NB4 (cell line): ENCODE results near the gene PRDX5.
A peak's percentile ranks its signal among the peaks of the same experiment; 100 is the strongest.

ENCODE experiments used
- DNase-seq: peaks from one replicate; pipeline ENCODE4 v3.0.0; 2010; ENCODE audit warnings: low read depth
- H3K4me3 ChIP-seq: one replicate; pipeline ENCODE4 v1.5.1; 2011; ENCODE audit warnings: mild to moderate bottlenecking, low read depth, low read length, moderate library complexity
- MAX ChIP-seq: IDR thresholded peaks from 2 replicates; pipeline ENCODE4 v1.6.1; 2011; ENCODE audit warnings: low read depth, low read length
- MYC ChIP-seq: IDR thresholded peaks from 2 replicates; pipeline ENCODE4 v1.6.1; 2011; ENCODE audit warnings: low read depth, low read length
- POLR2A ChIP-seq: IDR thresholded peaks from 2 replicates; pipeline ENCODE4 v1.6.1; 2011; ENCODE audit warnings: mild to moderate bottlenecking; ENCODE audit not compliant: insufficient read length; ENCODE audit errors: extremely low read depth
- TF ChIP-seq, protein P1 (sequence below): IDR thresholded peaks from one replicate; pipeline ENCODE4 v1.5.1; 2012; ENCODE audit warnings: low read depth, low read length

PRDX5 gene

GRCh38 chr11:64284962-64285884 lies 32.7 kb upstream of the PRDX5 start, which contains the start of gene GPR137:
GPR137 (plus strand) TSS chr11:64285848; CDS start chr11:64286525, 677 bp downstream.
- DNase-seq: peak; percentile 84
- H3K4me3 ChIP-seq: peak within 1 kb of the TSS; percentile 72
- TF ChIP-seq, protein P1, sequence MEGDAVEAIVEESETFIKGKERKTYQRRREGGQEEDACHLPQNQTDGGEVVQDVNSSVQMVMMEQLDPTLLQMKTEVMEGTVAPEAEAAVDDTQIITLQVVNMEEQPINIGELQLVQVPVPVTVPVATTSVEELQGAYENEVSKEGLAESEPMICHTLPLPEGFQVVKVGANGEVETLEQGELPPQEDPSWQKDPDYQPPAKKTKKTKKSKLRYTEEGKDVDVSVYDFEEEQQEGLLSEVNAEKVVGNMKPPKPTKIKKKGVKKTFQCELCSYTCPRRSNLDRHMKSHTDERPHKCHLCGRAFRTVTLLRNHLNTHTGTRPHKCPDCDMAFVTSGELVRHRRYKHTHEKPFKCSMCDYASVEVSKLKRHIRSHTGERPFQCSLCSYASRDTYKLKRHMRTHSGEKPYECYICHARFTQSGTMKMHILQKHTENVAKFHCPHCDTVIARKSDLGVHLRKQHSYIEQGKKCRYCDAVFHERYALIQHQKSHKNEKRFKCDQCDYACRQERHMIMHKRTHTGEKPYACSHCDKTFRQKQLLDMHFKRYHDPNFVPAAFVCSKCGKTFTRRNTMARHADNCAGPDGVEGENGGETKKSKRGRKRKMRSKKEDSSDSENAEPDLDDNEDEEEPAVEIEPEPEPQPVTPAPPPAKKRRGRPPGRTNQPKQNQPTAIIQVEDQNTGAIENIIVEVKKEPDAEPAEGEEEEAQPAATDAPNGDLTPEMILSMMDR: no peak
- TF ChIP-seq POLR2A (peak; percentile 41), MAX (no peak), MYC (no peak; the same call in 1 of the 2 replicates)

DNA sequence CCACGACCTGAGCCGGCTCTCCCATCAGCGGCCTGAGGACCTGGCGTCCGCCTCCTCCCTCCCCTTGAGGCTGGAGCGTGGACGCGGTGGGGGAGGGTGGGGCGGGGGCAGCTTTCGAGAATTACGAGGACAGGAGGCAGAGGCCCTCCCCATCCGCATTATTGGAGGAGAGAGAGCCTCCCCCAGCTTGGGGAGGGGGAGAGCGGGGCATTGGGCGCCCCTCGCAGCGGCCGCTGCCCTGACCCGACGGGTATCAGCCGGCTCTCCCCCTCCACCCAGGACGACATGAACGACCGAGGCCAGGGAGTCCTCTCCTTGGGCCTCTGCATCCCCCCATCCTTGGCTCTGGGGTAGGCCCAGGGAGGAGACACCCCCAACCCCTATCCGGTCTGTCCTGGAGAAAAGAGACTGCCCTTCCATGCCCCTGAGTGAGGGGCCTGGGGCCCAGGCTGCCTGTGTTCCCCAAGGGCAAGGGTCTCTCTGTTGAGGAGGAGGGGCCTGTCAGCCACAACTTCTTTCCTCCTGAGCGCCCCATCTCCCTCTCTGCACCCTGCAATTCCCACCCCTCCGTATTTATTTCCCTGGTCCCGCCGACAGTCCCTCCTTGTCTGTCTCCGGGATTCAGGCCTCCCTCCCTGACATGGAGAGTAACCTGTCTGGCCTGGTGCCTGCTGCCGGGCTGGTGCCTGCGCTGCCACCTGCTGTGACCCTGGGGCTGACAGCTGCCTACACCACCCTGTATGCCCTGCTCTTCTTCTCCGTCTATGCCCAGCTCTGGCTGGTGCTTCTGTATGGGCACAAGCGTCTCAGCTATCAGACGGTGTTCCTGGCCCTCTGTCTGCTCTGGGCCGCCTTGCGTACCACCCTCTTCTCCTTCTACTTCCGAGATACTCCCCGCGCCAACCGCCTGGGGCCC lies 31.8 kb upstream of the PRDX5 start:
- H3K4me3 ChIP-seq: peak overlapping the region; percentile 42
- TF ChIP-seq, protein P1: peak; percentile 15
- TF ChIP-seq POLR2A (no peak), MYC (no peak)
- peak; percentile 42 for DNase-seq

GRCh38 chr11:64286801-64287159 lies 31.1 kb upstream of the PRDX5 start:
- TF ChIP-seq, protein P1: no peak
- no peak for TF ChIP-seq MYC
- no peak for TF ChIP-seq MAX
- TF ChIP-seq POLR2A: no peak
- no peak for DNase-seq
- H3K4me3 ChIP-seq: no peak overlapping the region

DNA sequence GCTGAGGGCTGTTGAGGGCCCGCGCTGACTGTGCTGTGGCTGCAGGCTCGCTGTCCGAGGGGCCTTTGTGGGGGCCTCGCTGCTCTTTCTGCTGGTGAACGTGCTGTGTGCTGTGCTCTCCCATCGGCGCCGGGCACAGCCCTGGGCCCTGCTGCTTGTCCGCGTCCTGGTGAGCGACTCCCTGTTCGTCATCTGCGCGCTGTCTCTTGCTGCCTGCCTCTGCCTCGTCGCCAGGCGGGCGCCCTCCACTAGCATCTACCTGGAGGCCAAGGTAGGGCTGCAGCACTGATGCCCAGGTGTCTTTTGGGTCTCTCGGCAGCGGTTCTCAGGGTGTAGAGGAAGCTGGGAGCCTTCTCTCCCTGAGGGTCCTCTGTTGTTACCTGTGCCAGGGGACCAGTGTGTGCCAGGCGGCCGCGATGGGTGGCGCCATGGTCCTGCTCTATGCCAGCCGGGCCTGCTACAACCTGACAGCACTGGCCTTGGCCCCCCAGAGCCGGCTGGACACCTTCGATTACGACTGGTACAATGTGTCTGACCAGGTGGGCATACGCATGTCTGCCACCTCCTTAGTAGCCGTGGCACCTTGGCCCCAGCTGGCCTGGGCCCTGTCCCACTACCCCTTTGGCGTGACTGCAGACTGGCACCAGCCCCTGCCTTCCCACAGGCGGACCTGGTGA lies 30.1 kb upstream of the PRDX5 start:
- no peak for TF ChIP-seq MYC
- TF ChIP-seq POLR2A: no peak
- TF ChIP-seq, protein P1: no peak
- no peak for TF ChIP-seq MAX
- no peak overlapping the region for H3K4me3 ChIP-seq
- no peak for DNase-seq

DNA sequence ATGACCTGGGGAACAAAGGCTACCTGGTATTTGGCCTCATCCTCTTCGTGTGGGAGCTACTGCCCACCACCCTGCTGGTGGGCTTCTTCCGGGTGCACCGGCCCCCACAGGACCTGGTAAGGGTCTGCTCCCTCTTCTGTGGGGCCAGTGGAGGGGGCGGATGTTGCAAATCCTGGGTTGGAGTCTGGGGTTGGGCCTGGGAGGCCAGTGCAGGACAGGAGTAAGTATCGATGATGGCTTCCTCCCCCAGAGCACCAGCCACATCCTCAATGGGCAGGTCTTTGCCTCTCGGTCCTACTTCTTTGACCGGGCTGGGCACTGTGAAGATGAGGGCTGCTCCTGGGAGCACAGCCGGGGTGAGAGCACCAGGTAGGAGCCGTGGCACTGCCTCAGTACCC lies 29.6 kb upstream of the PRDX5 start:
- H3K4me3 ChIP-seq: no peak overlapping the region
- TF ChIP-seq MAX: no peak
- TF ChIP-seq MYC: no peak
- TF ChIP-seq, protein P1: no peak
- TF ChIP-seq POLR2A: no peak
- DNase-seq: no peak
